ENCODE data around the gene CDK2. TPM values are rescaled to one million over a fixed set of nuclear protein-coding genes. Genes with fewer than 3 reads are reported as not detected.
"Not testable (repeated sequence)": the region's sequence is repeated elsewhere in the genome, so short reads cannot be mapped to it uniquely, and the experiment has no call there.

CDK2 gene
- total RNA-seq, 2 donors from 2014 or later = 24.3 to 28.2 TPM

GRCh38 chr12:55984861-55985260 is 18.2 kb downstream of the CDK2 start:
- TF ChIP-seq POLR2A (IDR thresholded peaks at IDR 0.05) (no peak), POLR2AphosphoS5 (IDR thresholded peaks at IDR 0.05) (no peak)
- H3K9me3 ChIP-seq = no peaks in the 10 kb centered on the region
- H3K36me3 ChIP-seq = peaks cover 0 to 6% of the 10 kb centered on the region in 2 donors
- WGBS = 68% methylated on average over 2 of the region's 2 CpGs
- intact Hi-C loops (cut with DNase I) = no loop called here
- H3K27ac ChIP-seq = no peak overlapping the region
- DNase-seq (ENCODE audit: low spot score) = no peak
- no peaks in the 10 kb centered on the region for H3K4me1 ChIP-seq (replicated peaks)
- no peaks in the 10 kb centered on the region for H3K27me3 ChIP-seq (replicated peaks; ENCODE audit: insufficient read depth)
- H3K4me3 ChIP-seq = no peak overlapping the region

- Histone ChIP-seq H3K27ac (no peak overlapping the region), H3K9me3 (no peaks in the 10 kb centered on the region), H3K4me1 (replicated peaks) (no peaks in the 10 kb centered on the region), H3K27me3 (replicated peaks; ENCODE audit: insufficient read depth) (no peaks in the 10 kb centered on the region), H3K36me3 (peaks cover 0 to 11% of the 10 kb centered on the region in 2 donors), H3K4me3 (no peak overlapping the region)
- no peak for DNase-seq (ENCODE audit: low spot score)
- WGBS = 92% methylated on average over 4 of the region's 4 CpGs
- intact Hi-C loops (cut with DNase I) = no loop called here
- TF ChIP-seq POLR2A (IDR thresholded peaks at IDR 0.05) (no peak), CTCF (IDR thresholded peaks at IDR 0.05) (no peak), POLR2AphosphoS5 (IDR thresholded peaks at IDR 0.05) (no peak)
Observed at GRCh38 chr12:55985341-55985740, 18.7 kb downstream of the CDK2 start.

- DNase-seq (ENCODE audit: low spot score); H3K9me3 ChIP-seq; H3K4me3 ChIP-seq; H3K4me1 ChIP-seq (replicated peaks); H3K27ac ChIP-seq; intact Hi-C loops (cut with DNase I); H3K27me3 ChIP-seq (replicated peaks; ENCODE audit: insufficient read depth): not testable (repeated sequence)
- WGBS = 94% methylated on average over 7 of the region's 7 CpGs
- peaks cover 0 to 18% of the 10 kb centered on the region in 2 donors for H3K36me3 ChIP-seq
Observed at GRCh38 chr12:55985976-55986375, 19.3 kb downstream of the CDK2 start.

GRCh38 chr12:55991110-55991509 is 24.5 kb downstream of the CDK2 start:
- Histone ChIP-seq H3K4me1 (replicated peaks) (no peaks in the 10 kb centered on the region), H3K9me3 (no peaks in the 10 kb centered on the region), H3K36me3 (peaks cover 5 to 46% of the 10 kb centered on the region in 2 donors), H3K4me3 (no peak overlapping the region), H3K27me3 (replicated peaks; ENCODE audit: insufficient read depth) (no peaks in the 10 kb centered on the region), H3K27ac (no peak overlapping the region)
- 77% methylated on average over 3 of the region's 3 CpGs for WGBS
- DNase-seq (ENCODE audit: low spot score) = no peak
- TF ChIP-seq POLR2AphosphoS5 (IDR thresholded peaks at IDR 0.05) = no peak
- TF ChIP-seq POLR2A (IDR thresholded peaks at IDR 0.05) = no peak
- TF ChIP-seq CTCF (IDR thresholded peaks at IDR 0.05) = no peak
- intact Hi-C loops (cut with DNase I) = loop anchor here (5.0 to 10.0 kb wide), 2 partner anchors 41 to 114 kb away; partner anchors contain the start of gene PA2G4

- H3K27me3 ChIP-seq (replicated peaks; ENCODE audit: insufficient read depth) = no peaks in the 10 kb centered on the region
- H3K9me3 ChIP-seq = no peaks in the 10 kb centered on the region
- no peak overlapping the region for H3K27ac ChIP-seq
- H3K4me1 ChIP-seq (replicated peaks) = peaks cover 6% of the 10 kb centered on the region
- intact Hi-C loops (cut with DNase I) = loop anchor here (5.0 to 10.0 kb wide), 2 partner anchors 39 to 111 kb away; partner anchors contain the start of gene PA2G4
- DNase-seq (ENCODE audit: low spot score) = no peak
- H3K4me3 ChIP-seq = no peak overlapping the region
- WGBS = 65% methylated on average over 4 of the region's 4 CpGs
- peaks cover 5 to 46% of the 10 kb centered on the region in 2 donors for H3K36me3 ChIP-seq
- TF ChIP-seq POLR2A (IDR thresholded peaks at IDR 0.05) = no peak
- TF ChIP-seq POLR2AphosphoS5 (IDR thresholded peaks at IDR 0.05) = no peak
- TF ChIP-seq CTCF (IDR thresholded peaks at IDR 0.05) = no peak
Observed at GRCh38 chr12:55993230-55993853, 26.7 kb downstream of the CDK2 start.

GRCh38 chr12:55995366-55995765 is 28.7 kb downstream of the CDK2 start:
- Histone ChIP-seq H3K36me3 (peaks cover 5 to 34% of the 10 kb centered on the region in 2 donors), H3K4me1 (replicated peaks) (peaks cover 6% of the 10 kb centered on the region), H3K4me3 (no peak overlapping the region), H3K27ac (no peak overlapping the region), H3K27me3 (replicated peaks; ENCODE audit: insufficient read depth) (no peaks in the 10 kb centered on the region), H3K9me3 (no peaks in the 10 kb centered on the region)
- DNase-seq (ENCODE audit: low spot score) = no peak
- intact Hi-C loops (cut with DNase I) = loop anchor here (5.0 to 10.0 kb wide), 2 partner anchors 47 to 109 kb away; partner anchors contain the start of genes PA2G4 and RPS26
- WGBS = 77% methylated on average over 8 of the region's 8 CpGs
- TF ChIP-seq POLR2AphosphoS5 (IDR thresholded peaks at IDR 0.05) (no peak), POLR2A (IDR thresholded peaks at IDR 0.05) (no peak), CTCF (IDR thresholded peaks at IDR 0.05) (no peak)
